Bronchial epithelial cell (primary cell): Measurements from ENCODE around the gene ITIH3. TPM values are rescaled to one million over a fixed set of nuclear protein-coding genes. Genes with fewer than 3 reads are reported as not detected.

Experiments
- DNase-seq: peaks from one replicate; pipeline ENCODE4 v3.0.0-alpha.2; 2010; ENCODE audit warnings: low read depth
- FAIRE-seq: peaks from 2 replicates; lab custom pipeline; 2011; peaks lifted over from hg19 to GRCh38; lab: Jason Lieb, UNC
- H3K27me3 ChIP-seq: 2 replicates; pipeline ENCODE4 v1.5.1; 2011; ENCODE audit warnings: low read length; ENCODE audit not compliant: control insufficient read depth, insufficient read depth
- H3K36me3 ChIP-seq: 2 replicates; pipeline ENCODE4 v1.5.1; 2011; ENCODE audit warnings: low read length; ENCODE audit not compliant: control insufficient read depth, insufficient read depth
- H3K4me3 ChIP-seq: 2 replicates; pipeline ENCODE4 v1.5.1; 2011; ENCODE audit warnings: mild to moderate bottlenecking, low read depth, low read length, control low read depth
- total RNA-seq: library from RNA; depleted of rRNA; stranded (reverse); fragments of >200 nt; gene quantifications from 2 replicates; pipeline ENCODE4 v1.2.1, GENCODE V29; 2014
- TF ChIP-seq, protein P1 (sequence below): IDR thresholded peaks from 2 replicates; pipeline ENCODE4 v1.5.1; 2011; ENCODE audit warnings: mild to moderate bottlenecking, moderate library complexity, low read length, control low read depth, inconsistent platforms; ENCODE audit not compliant: insufficient read depth, severe bottlenecking

The ITIH3 gene
- total RNA-seq, 1 donor from 2014 or later: not detected

DNA sequence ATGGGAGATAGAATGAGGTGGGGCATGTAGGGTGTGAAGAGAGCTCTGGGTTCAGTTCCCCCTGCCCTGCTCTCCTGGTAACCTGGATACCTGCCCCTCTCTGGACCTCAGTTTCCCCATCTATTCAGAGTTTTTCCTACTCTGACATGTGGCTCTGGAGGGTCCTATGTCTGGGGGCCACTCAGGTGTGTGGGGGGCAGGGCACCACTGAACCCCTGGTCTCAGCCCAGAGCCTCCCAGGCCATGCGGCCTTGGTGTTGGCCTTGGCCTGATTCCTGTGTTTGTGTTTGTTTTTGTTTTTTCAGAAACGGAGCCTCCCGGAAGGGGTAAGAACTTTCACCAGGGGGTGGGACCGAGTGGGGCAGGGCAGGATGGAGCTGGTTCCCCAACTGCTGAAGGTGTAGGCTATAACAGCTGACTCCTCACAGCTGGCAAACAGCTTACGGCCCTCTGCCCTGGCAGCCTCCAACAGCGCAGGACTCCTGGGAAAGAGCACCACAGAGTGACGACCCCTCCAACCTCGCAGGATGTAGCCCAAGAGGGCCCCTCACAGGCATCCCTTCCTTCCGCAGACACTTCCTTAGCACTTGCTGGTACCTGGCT lies 803 bp downstream of the ITIH3 start:
- no peak for FAIRE-seq
- no peak overlapping the region for H3K4me3 ChIP-seq
- DNase-seq: no peak
- peaks cover 3% of the 10 kb centered on the region for H3K27me3 ChIP-seq
- TF ChIP-seq, protein P1, sequence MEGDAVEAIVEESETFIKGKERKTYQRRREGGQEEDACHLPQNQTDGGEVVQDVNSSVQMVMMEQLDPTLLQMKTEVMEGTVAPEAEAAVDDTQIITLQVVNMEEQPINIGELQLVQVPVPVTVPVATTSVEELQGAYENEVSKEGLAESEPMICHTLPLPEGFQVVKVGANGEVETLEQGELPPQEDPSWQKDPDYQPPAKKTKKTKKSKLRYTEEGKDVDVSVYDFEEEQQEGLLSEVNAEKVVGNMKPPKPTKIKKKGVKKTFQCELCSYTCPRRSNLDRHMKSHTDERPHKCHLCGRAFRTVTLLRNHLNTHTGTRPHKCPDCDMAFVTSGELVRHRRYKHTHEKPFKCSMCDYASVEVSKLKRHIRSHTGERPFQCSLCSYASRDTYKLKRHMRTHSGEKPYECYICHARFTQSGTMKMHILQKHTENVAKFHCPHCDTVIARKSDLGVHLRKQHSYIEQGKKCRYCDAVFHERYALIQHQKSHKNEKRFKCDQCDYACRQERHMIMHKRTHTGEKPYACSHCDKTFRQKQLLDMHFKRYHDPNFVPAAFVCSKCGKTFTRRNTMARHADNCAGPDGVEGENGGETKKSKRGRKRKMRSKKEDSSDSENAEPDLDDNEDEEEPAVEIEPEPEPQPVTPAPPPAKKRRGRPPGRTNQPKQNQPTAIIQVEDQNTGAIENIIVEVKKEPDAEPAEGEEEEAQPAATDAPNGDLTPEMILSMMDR: no peak
- H3K36me3 ChIP-seq: no peaks in the 10 kb centered on the region

DNA sequence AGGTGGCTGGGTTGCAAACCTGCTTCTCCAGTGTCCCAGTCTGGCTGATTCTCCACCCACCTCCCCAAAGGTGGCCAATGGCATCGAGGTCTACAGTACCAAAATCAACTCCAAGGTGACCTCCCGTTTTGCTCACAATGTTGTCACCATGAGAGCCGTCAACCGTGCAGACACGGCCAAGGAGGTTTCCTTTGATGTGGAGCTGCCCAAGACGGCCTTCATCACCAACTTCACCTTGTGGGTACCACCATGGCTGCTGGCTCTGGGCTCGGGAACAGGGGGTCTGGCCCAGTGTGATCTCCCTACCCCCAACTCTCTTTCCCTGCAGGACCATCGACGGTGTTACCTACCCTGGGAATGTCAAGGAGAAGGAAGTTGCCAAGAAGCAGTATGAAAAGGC lies 1.8 kb downstream of the ITIH3 start:
- Histone ChIP-seq H3K36me3 (no peaks in the 10 kb centered on the region), H3K27me3 (peaks cover 3% of the 10 kb centered on the region), H3K4me3 (no peak overlapping the region)
- FAIRE-seq (no peak), DNase-seq (no peak)
- TF ChIP-seq, protein P1: no peak

DNA sequence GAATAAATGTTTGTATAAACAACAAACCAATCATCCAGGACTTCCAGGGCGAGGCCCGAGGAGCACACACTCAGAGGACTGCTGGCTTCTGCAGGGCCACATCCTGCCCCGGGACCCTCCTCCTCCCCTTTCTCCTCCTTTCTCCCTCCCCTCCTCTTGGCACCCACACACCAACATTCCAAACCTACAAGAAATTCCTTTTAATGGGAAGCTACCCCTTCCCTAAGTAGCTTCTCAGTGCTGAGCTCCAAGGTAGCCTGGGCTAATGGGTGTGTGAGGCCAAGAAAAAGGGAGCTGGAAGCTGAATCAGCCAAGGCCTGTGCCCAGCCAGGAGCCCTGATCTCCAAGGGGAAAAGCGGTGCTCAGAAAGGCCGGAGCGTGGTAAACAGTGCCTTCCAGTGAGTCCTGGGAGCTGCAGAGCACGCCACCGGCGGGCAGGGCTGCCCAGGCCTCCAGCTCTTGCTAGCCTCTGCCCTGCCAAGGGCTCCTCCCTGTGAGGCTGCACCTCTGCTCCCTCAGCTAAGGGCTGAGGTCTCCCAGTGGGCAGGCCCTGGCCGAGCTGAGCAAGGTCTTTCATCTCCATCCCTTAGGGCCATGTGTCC lies 3.9 kb downstream of the ITIH3 start:
- Histone ChIP-seq H3K27me3 (no peaks in the 10 kb centered on the region), H3K4me3 (no peak overlapping the region), H3K36me3 (no peaks in the 10 kb centered on the region)
- DNase-seq (no peak), FAIRE-seq (no peak)
- TF ChIP-seq, protein P1: no peak

DNA sequence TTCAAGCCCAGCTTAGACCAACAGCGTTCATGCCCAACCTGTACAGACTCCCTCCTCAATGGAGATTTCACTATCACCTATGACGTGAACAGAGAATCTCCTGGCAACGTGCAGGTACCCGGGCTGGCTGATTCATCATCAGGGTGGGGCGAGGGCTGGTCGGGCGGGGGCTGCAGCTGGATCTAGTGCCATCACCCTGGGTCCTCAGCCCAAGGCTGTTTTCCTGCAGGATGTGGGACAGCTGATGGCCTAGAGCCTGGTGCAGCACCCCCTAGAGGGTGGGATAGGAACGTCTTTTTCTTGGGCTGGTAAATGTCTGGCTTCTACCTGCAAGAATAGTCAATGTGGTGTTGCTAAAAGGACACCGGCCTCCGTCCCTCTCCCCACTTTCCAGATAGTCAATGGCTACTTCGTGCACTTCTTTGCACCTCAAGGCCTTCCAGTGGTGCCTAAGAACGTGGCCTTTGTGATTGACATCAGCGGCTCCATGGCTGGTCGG lies 4.4 kb downstream of the ITIH3 start:
- TF ChIP-seq, protein P1: peak; percentile 78
- Histone ChIP-seq H3K4me3 (no peak overlapping the region), H3K27me3 (no peaks in the 10 kb centered on the region), H3K36me3 (no peaks in the 10 kb centered on the region)
- peak; percentile 80 for DNase-seq
- FAIRE-seq: no peak

DNA sequence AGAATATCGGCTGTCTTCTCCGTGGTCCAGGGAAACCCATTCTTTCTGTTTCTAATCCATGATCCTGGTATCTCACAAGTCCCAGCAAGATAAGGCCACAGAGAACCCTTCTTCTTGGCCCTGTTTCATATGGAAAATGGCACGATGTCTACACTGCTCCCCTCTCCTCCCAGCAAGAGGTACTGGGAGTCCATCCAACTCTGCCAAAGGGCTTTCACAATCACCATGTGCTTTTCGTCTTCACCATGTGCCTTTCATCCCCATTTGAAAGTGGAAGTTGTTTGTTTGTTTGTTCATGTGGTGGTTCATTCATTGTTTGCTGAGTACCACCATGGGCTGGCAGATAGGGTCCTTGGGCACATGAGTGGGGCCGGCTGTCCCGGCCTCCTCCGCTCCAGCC lies 5.5 kb downstream of the ITIH3 start:
- Histone ChIP-seq H3K36me3 (no peaks in the 10 kb centered on the region), H3K27me3 (no peaks in the 10 kb centered on the region), H3K4me3 (no peak overlapping the region)
- no peak for FAIRE-seq
- DNase-seq: no peak
- TF ChIP-seq, protein P1: no peak

DNA sequence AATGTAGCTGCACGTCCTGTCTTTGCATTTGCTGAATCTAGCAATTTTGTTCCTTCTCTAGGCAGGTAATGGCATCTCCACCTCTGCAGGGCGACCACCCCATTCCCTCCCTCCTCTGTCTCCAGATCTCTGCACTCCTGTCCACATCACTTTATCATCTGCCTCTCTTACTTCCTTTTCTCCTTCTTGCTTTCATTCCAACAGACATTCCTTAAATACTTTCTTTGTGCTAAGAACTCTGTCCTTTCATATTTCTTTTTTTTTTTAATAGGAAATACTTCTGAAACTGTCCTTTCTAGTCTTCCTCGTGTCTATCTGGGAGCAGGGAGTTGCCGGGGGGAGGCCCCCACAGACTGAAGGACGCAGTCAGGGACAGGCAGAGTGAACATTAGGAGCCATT lies 7.2 kb downstream of the ITIH3 start:
- no peak overlapping the region for H3K4me3 ChIP-seq
- TF ChIP-seq, protein P1: no peak
- H3K27me3 ChIP-seq: no peaks in the 10 kb centered on the region
- no peak for DNase-seq
- no peaks in the 10 kb centered on the region for H3K36me3 ChIP-seq
- FAIRE-seq: no peak
